ENCODE measurements around the gene ROR2. TPM values are rescaled to one million over a fixed set of nuclear protein-coding genes. Genes with fewer than 3 reads are reported as not detected.

The ROR2 gene
- total and polyA plus RNA-seq, 8 donors, result 3.0 to 21.4 (median 9.8) TPM

DNA sequence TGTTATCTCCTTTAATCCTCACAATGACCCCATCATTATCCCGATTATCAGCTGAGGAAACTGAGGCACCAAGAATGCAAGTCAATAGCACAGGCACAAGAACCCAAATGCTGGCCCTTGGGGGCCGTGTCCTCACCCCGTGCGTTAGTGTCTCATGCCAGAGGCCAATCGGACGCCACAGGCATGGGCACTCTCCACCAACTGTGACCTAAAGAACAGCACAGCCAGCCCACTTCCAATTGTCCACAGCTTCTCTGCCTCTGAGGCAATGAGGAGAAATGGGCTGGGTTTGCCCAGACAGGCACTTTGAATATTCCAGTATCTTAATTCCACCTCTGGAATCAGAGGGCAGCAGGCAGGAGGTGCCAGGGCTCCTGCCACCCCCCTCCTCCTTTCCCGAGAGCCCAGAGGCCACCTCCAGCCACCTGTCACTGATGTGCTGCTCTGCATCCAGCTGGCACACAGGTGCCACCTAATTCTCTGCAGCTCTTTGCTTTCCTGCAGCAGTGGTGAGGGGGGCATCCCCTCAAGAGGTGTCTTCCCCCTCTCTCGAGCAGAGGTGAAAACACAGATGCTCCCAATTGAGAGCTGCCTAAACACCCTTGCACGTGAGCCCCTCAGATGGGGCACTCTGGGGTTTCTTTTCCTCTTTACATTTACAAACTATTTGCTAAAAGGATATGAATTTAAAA, 107.5 kb downstream of the ROR2 start:
- no peaks in the 10 kb centered on the region for H3K27me3 ChIP-seq
- H3K4me3 ChIP-seq, result no peak overlapping the region
- H3K36me3 ChIP-seq, result no peaks in the 10 kb centered on the region
- 65 to 78% (median 71%) methylated on average over 7 to 9 of the region's 9 CpGs for WGBS, 5 donors
- no peaks in the 10 kb centered on the region for H3K9me3 ChIP-seq
- intact Hi-C loops (cut with DNase I; ENCODE audit: low total_unique reads), result no loop called here
- H3K4me1 ChIP-seq, result peaks cover 29 to 69% (median 52%) of the 10 kb centered on the region in 4 donors
- DNase-seq, result no peak
- peak overlapping the region in 1 of 5 donors; percentile 77 for H3K27ac ChIP-seq
- no peak for TF ChIP-seq EP300 (IDR thresholded peaks at IDR 0.05)
- TF ChIP-seq, protein P1, sequence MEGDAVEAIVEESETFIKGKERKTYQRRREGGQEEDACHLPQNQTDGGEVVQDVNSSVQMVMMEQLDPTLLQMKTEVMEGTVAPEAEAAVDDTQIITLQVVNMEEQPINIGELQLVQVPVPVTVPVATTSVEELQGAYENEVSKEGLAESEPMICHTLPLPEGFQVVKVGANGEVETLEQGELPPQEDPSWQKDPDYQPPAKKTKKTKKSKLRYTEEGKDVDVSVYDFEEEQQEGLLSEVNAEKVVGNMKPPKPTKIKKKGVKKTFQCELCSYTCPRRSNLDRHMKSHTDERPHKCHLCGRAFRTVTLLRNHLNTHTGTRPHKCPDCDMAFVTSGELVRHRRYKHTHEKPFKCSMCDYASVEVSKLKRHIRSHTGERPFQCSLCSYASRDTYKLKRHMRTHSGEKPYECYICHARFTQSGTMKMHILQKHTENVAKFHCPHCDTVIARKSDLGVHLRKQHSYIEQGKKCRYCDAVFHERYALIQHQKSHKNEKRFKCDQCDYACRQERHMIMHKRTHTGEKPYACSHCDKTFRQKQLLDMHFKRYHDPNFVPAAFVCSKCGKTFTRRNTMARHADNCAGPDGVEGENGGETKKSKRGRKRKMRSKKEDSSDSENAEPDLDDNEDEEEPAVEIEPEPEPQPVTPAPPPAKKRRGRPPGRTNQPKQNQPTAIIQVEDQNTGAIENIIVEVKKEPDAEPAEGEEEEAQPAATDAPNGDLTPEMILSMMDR (IDR thresholded peaks at IDR 0.05), result no peak
- no peak for TF ChIP-seq POLR2AphosphoS5 (IDR thresholded peaks at IDR 0.05)
- TF ChIP-seq POLR2A (IDR thresholded peaks at IDR 0.05), result no peak

DNA sequence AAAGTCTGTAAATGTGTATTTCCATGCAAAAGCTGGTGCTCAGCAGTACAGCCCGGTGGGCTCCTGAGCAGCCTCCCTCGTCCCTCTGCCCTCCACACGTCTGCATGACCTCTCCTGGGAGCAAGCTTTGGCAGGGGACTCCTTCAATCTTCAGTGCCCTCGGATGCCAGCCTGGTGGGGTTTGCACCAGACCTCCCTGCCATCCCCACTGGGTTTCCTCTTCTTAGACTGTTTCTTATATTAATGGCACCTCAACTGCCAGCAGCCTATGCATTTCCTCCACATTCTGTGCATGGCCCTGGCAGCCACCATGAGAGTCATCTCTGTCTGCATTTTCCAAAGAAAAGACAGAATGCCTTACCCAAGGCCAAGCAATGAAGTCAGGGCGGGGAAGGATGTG, 108.4 kb downstream of the ROR2 start:
- intact Hi-C loops (cut with DNase I; ENCODE audit: low total_unique reads), result no loop called here
- no peak for TF ChIP-seq POLR2A (IDR thresholded peaks at IDR 0.05)
- TF ChIP-seq EP300 (IDR thresholded peaks at IDR 0.05), result no peak
- TF ChIP-seq POLR2AphosphoS5 (IDR thresholded peaks at IDR 0.05), result no peak
- TF ChIP-seq, protein P1 (IDR thresholded peaks at IDR 0.05), result no peak
- no peak for DNase-seq

DNA sequence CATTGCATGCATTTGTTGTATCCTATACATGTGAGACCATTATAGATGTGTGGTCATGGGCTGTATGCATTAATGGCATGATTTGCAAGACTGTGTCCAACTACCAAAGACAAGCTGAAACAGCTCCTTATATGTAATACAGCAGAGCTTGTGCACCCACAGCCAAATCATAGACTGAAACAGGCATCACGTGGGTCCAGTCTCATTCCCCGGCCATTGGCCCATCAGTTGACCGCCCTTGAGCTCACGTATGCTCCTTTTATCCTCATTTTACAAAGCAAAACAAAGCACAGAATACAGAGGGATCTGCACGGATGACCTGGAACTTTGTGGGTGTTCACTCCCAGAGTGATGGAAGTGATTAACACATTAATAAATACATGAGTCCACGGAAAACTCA, 109.1 kb downstream of the ROR2 start:
- no peak overlapping the region for H3K4me3 ChIP-seq
- H3K9me3 ChIP-seq, result no peaks in the 10 kb centered on the region
- H3K36me3 ChIP-seq, result no peaks in the 10 kb centered on the region
- no peak for TF ChIP-seq POLR2A (IDR thresholded peaks at IDR 0.05)
- TF ChIP-seq POLR2AphosphoS5 (IDR thresholded peaks at IDR 0.05), result no peak
- TF ChIP-seq EP300 (IDR thresholded peaks at IDR 0.05), result no peak
- TF ChIP-seq, protein P1 (IDR thresholded peaks at IDR 0.05), result no peak
- WGBS, 5 donors, result 79 to 86% (median 84%) methylated on average over 6 of the region's 6 CpGs
- no peak for DNase-seq
- peaks cover 29 to 84% (median 59%) of the 10 kb centered on the region in 4 donors for H3K4me1 ChIP-seq
- no peaks in the 10 kb centered on the region for H3K27me3 ChIP-seq
- intact Hi-C loops (cut with DNase I; ENCODE audit: low total_unique reads), result no loop called here
- H3K27ac ChIP-seq, result peak overlapping the region in 2 of 5 donors; percentile 56 to 87

More for the DNA sequence above, 108.4 kb downstream of the ROR2 start:
- WGBS, 5 donors, result 72 to 87% (median 81%) methylated on average over 5 of the region's 5 CpGs
- Histone ChIP-seq H3K27ac (peak overlapping the region in 1 of 5 donors; percentile 87), H3K4me1 (peaks cover 29 to 77% (median 56%) of the 10 kb centered on the region in 4 donors), H3K9me3 (no peaks in the 10 kb centered on the region), H3K4me3 (no peak overlapping the region), H3K27me3 (no peaks in the 10 kb centered on the region), H3K36me3 (no peaks in the 10 kb centered on the region)

DNA sequence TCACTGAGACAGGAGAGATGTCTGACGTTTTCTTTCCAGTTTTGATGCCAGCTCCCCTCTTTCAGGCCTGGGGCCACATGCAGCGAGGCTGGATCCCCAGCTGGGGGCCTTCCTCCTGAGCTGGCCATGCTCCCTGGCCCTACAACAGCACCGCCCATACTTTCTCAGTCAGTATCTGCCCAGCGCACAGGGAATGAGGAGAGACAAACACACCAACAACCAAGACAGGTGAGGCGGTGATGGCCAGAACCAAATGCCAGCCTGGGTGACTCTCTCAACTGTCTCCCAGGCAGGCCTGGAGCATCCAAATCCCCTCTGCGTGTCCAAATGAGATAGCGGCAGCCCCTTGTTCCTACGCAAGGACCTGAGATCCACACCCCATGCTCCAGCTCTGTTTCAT, 109.6 kb downstream of the ROR2 start:
- TF ChIP-seq, protein P1 (IDR thresholded peaks at IDR 0.05), result no peak
- no peak for TF ChIP-seq EP300 (IDR thresholded peaks at IDR 0.05)
- no peak for TF ChIP-seq POLR2AphosphoS5 (IDR thresholded peaks at IDR 0.05)
- TF ChIP-seq POLR2A (IDR thresholded peaks at IDR 0.05), result no peak
- Histone ChIP-seq H3K27ac (peak overlapping the region in 3 of 5 donors; percentile 56 to 87 (median 76)), H3K4me1 (peaks cover 29 to 89% (median 59%) of the 10 kb centered on the region in 4 donors), H3K4me3 (no peak overlapping the region), H3K36me3 (no peaks in the 10 kb centered on the region), H3K27me3 (no peaks in the 10 kb centered on the region), H3K9me3 (no peaks in the 10 kb centered on the region)
- 87 to 95% (median 92%) methylated on average over 7 to 8 of the region's 8 CpGs for WGBS, 5 donors
- intact Hi-C loops (cut with DNase I; ENCODE audit: low total_unique reads), result no loop called here
- DNase-seq, result no peak
